GM23338 (cell line): ENCODE results near the gene FBXL2.

Experiments used
- CREB1 ChIP-seq: fragments of 250-450 bp; sonication (Bioruptor Pico); IDR thresholded peaks from 2 replicates; pipeline ENCODE4 v1.5.0; 2020; ENCODE audit warnings: low read depth, mild to moderate bottlenecking, moderate library complexity
- EZH2phosphoT487 ChIP-seq: fragments of 200-600 bp; sonication (generic); IDR thresholded peaks from one replicate; pipeline ENCODE4 v1.8.1; 2018; ENCODE audit warnings: antibody characterized with exemption; ENCODE audit not compliant: unreplicated experiment
- POLR2AphosphoS5 ChIP-seq: IDR thresholded peaks from 2 replicates; pipeline ENCODE4 v1.6.1; 2016; ENCODE audit warnings: antibody characterized with exemption, low read depth
- REST ChIP-seq: IDR thresholded peaks from one replicate; pipeline ENCODE4 v1.6.1; 2018; ENCODE audit warnings: antibody characterized with exemption; ENCODE audit not compliant: unreplicated experiment
- ZNF114 ChIP-seq: fragments of 250-450 bp; sonication (Bioruptor Pico); IDR thresholded peaks from 2 replicates; pipeline ENCODE4 v1.5.0; 2020; ENCODE audit warnings: mild to moderate bottlenecking, moderate library complexity
- TF ChIP-seq, protein P1 (sequence below), 2 experiments: fragments of 200-600 bp in 1 of 2; sonication (generic) in 1 of 2; conservative IDR thresholded peaks; 2 replicates each; pipeline versions ENCODE4 v1.5.1 to v1.6.1; 2016 to 2017; ENCODE audit warnings: antibody characterized with exemption in 2 of 2, low read depth in 2 of 2, mild to moderate bottlenecking in 2 of 2, moderate library complexity in 1 of 2

DNA sequence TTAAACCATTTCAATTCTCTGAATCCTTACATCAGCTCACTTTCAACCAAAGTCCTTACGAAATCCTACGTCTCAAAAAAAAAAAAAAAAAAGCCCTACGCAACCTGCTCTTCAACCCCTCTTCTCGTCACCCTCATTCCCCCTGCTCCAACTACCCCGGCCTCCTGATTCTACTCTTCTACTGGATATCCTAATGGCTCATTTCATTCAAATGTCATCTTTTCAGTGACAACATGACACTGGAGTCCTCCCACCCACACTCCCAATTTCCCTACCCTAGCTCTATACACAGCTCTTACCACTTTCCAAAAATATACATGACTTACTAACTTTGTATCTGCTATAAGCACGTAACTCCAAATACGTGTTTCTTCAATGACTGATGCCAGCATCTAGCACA, 151.5 kb downstream of the FBXL2 start:
- TF ChIP-seq, protein P1, sequence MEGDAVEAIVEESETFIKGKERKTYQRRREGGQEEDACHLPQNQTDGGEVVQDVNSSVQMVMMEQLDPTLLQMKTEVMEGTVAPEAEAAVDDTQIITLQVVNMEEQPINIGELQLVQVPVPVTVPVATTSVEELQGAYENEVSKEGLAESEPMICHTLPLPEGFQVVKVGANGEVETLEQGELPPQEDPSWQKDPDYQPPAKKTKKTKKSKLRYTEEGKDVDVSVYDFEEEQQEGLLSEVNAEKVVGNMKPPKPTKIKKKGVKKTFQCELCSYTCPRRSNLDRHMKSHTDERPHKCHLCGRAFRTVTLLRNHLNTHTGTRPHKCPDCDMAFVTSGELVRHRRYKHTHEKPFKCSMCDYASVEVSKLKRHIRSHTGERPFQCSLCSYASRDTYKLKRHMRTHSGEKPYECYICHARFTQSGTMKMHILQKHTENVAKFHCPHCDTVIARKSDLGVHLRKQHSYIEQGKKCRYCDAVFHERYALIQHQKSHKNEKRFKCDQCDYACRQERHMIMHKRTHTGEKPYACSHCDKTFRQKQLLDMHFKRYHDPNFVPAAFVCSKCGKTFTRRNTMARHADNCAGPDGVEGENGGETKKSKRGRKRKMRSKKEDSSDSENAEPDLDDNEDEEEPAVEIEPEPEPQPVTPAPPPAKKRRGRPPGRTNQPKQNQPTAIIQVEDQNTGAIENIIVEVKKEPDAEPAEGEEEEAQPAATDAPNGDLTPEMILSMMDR (conservative IDR thresholded peaks at IDR 0.05; ENCODE audit: low read depth in 2 of 2) = no peak
- TF ChIP-seq POLR2AphosphoS5 (no peak), ZNF114 (no peak), CREB1 (CRISPR knock-in tag) (no peak), EZH2phosphoT487 (no peak), REST (no peak)
